ENCODE results near the gene METTL9. TPM values are rescaled to one million over a fixed set of nuclear protein-coding genes. Genes with fewer than 3 reads are reported as not detected.

Gene METTL9
- total and polyA plus RNA-seq, 9 of the 15 experiments (the other 6 are each of a cell fraction or from before 2014, with no cell fraction given), result 12.2 to 107 (median 79.1) TPM

DNA sequence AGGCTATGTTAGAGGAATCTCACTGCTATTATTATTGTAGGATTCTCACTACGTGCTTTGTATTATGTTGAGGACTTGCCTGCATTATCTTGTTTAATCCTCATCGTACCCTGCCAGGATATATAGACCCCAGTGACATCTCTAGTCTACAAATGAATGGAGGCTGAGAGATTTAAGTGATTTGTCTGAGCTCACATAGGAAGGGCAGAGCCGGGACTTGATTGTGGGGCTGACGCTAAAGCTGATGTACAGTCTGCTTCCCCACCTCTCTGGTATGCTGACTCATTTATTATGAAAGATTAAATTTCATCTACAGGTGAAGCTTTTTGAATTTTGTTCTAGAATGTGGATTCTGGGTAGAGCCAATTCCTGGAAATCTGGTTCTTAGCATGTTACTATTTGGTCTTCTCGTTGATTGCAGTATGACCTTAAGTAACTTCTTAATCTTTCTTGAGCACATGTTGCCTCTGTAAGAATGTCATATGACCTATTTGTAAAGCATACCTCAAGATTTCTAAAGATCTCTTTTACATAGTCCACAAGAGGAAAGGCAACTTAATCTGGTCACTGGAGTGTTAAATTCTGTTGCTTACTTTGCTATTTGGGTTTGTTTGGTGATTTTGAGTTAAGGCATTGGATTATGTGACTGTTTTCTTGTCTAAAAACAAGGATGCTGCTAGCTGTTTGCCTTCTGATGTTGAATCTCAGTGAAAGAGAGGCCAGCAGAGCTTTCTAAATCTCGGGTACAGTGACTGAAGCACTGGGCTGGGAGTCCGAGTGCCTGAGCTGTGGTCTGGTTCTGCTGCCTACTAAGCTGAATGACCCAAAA lies 12.4 kb downstream of the METTL9 start (continued):
- TF ChIP-seq SIN3A (IDR thresholded peaks at IDR 0.05; ENCODE audit: borderline replicate concordance in 2 of 2, control insufficient read depth in 1 of 2, low read depth in 2 of 2, low read length in 2 of 2) (no peak), NRF1 (conservative IDR thresholded peaks at IDR 0.05 in 1 of 2, IDR thresholded peaks at IDR 0.05 in 1 of 2) (no peak), BHLHE40 (IDR thresholded peaks at IDR 0.05; ENCODE audit: low read length) (no peak; the same call in 1 of the 2 replicates), SREBF2 (CRISPR knock-in tag; IDR thresholded peaks at IDR 0.05) (no peak), KLF6 (CRISPR knock-in tag; IDR thresholded peaks at IDR 0.05; ENCODE audit: borderline replicate concordance) (no peak), FOXM1 (IDR thresholded peaks at IDR 0.05; ENCODE audit: low read depth) (peak; percentile 68; the same call in 1 of the 2 replicates), FOXM1 (CRISPR knock-in tag; IDR thresholded peaks at IDR 0.05; ENCODE audit: low read depth) (no peak), ZNF354B (CRISPR knock-in tag; IDR thresholded peaks at IDR 0.05) (no peak), EWSR1 (IDR thresholded peaks at IDR 0.05; ENCODE audit: borderline replicate concordance, low read depth, partially characterized antibody) (no peak), ETV5 (CRISPR knock-in tag; IDR thresholded peaks at IDR 0.05; ENCODE audit: low read depth) (no peak), HDAC1 (IDR thresholded peaks at IDR 0.05) (peak; percentile 91 to 99), NCOR1 (IDR thresholded peaks at IDR 0.05) (peak; percentile 90), ZFPM2 (CRISPR knock-in tag; IDR thresholded peaks at IDR 0.05) (no peak), ZNF785 (CRISPR knock-in tag; IDR thresholded peaks at IDR 0.05) (no peak), MCM3 (IDR thresholded peaks at IDR 0.05) (no peak), SP2 (IDR thresholded peaks at IDR 0.05; ENCODE audit: extremely low read depth, low read depth, low read length, poor library complexity, severe bottlenecking) (no peak), SMAD3 (CRISPR knock-in tag; conservative IDR thresholded peaks at IDR 0.05) (no peak), HEY1 (CRISPR knock-in tag; IDR thresholded peaks at IDR 0.05; ENCODE audit: borderline replicate concordance) (no peak)
- TF ChIP-seq, protein P1, sequence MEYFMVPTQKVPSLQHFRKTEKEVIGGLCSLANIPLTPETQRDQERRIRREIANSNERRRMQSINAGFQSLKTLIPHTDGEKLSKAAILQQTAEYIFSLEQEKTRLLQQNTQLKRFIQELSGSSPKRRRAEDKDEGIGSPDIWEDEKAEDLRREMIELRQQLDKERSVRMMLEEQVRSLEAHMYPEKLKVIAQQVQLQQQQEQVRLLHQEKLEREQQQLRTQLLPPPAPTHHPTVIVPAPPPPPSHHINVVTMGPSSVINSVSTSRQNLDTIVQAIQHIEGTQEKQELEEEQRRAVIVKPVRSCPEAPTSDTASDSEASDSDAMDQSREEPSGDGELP (CRISPR knock-in tag; IDR thresholded peaks at IDR 0.05; ENCODE audit: borderline replicate concordance), result no peak
- TF ChIP-seq, protein P2, sequence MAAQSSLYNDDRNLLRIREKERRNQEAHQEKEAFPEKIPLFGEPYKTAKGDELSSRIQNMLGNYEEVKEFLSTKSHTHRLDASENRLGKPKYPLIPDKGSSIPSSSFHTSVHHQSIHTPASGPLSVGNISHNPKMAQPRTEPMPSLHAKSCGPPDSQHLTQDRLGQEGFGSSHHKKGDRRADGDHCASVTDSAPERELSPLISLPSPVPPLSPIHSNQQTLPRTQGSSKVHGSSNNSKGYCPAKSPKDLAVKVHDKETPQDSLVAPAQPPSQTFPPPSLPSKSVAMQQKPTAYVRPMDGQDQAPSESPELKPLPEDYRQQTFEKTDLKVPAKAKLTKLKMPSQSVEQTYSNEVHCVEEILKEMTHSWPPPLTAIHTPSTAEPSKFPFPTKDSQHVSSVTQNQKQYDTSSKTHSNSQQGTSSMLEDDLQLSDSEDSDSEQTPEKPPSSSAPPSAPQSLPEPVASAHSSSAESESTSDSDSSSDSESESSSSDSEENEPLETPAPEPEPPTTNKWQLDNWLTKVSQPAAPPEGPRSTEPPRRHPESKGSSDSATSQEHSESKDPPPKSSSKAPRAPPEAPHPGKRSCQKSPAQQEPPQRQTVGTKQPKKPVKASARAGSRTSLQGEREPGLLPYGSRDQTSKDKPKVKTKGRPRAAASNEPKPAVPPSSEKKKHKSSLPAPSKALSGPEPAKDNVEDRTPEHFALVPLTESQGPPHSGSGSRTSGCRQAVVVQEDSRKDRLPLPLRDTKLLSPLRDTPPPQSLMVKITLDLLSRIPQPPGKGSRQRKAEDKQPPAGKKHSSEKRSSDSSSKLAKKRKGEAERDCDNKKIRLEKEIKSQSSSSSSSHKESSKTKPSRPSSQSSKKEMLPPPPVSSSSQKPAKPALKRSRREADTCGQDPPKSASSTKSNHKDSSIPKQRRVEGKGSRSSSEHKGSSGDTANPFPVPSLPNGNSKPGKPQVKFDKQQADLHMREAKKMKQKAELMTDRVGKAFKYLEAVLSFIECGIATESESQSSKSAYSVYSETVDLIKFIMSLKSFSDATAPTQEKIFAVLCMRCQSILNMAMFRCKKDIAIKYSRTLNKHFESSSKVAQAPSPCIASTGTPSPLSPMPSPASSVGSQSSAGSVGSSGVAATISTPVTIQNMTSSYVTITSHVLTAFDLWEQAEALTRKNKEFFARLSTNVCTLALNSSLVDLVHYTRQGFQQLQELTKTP (IDR thresholded peaks at IDR 0.05; ENCODE audit: low read depth in 1 of 2, partially characterized antibody in 2 of 2), result peak; percentile 25 to 53
- TF ChIP-seq, protein P3, sequence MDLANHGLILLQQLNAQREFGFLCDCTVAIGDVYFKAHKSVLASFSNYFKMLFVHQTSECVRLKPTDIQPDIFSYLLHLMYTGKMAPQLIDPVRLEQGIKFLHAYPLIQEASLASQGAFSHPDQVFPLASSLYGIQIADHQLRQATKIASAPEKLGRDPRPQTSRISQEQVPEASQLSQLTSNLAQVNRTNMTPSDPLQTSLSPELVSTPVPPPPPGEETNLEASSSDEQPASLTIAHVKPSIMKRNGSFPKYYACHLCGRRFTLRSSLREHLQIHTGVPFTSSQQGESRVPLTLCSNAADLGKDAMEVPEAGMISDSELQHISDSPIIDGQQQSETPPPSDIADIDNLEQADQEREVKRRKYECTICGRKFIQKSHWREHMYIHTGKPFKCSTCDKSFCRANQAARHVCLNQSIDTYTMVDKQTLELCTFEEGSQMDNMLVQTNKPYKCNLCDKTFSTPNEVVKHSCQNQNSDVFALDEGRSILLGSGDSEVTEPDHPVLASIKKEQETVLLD (IDR thresholded peaks at IDR 0.05), result no peak

All from K562 (cell line).